Heart right ventricle (tissue), 12 donors: ENCODE measurements around the gene KRR1. TPM values are rescaled to one million over a fixed set of nuclear protein-coding genes. Genes with fewer than 3 reads are reported as not detected.

Source experiments
- polyA plus RNA-seq, 2 donors: library from polyadenylated mRNA; stranded (reverse); fragments of 200-250 nt; gene quantifications; one replicate each; pipeline ENCODE4 v1.2.3, GENCODE V29; 2013
- total RNA-seq, 10 donors: library from RNA; stranded (reverse); fragmentation: NEBNext Ultra II Directional in 3 of 10; extraction: Animal tissue kit (Norgen Biotek cat#: 25700) in 3 of 10; gene quantifications; one replicate each; pipeline versions ENCODE4 v1.2.1 to v1.2.4, GENCODE V29; 2021 to 2023
- donor health status: ischemic (EF 13 %, LVEDD 7.1; RV severe dilation, severe dysfunction).
- donor health status: healthy with polysubstance abuse.
- donor health status: DM: no; HTN: yes; CAD: no.
- donor health status: DM: no; HTN: no; CAD: no.
- donor health status: ischemic (EF 25% LVEDD 6.9; RV normal size, moderate dysfunction).
- donor health status: ischemic (EF 25% LVEDD 5.7; RV mildly dilated, moderate dysfunction).
- donor health status: healthy.
- donor health status: nonischemic (EF 11% LVEDD 7.7; RV severe dilation, severe dysfunction).
- donor health status: DM: yes; HTN: yes; CAD: no.
- donor health status: PGD.
- donor health status: ischemic (EF 29% LVEDD 5.4; RV normal size, mild dysfunction).
- donor health status: nonischemic (EF 23%, LVEDD 6.1; RV moderate dilation, normal function).

Gene KRR1
- total and polyA plus RNA-seq, 12 donors = 8.9 to 44.2 (median 32.6) TPM

Other genes starting within 250 kb of the KRR1 start
- 10 to 100 TPM; 10.3 to 16.0 (median 13.0) TPM for gene CAPS2, start 181.3 kb downstream of the KRR1 start, total RNA-seq
- gene CAPS2, start 181.3 kb downstream of the KRR1 start, polyA plus RNA-seq = 10 to 100 TPM in 1 of 2 donors, 1 to 10 TPM in 1; 1.4 to 11.0 TPM
- not detected for gene GLIPR1L1, start 176.9 kb downstream of the KRR1 start, total RNA-seq
- not detected for gene GLIPR1L1, start 176.9 kb downstream of the KRR1 start, polyA plus RNA-seq
- gene GLIPR1L2, start 120.5 kb downstream of the KRR1 start, total RNA-seq = 1 to 10 TPM in 7 of 10 donors, under 1 TPM in 3; 0.66 to 2.9 (median 1.5) TPM
- under 1 TPM; 0.80 to 0.88 TPM for gene GLIPR1L2, start 120.5 kb downstream of the KRR1 start, polyA plus RNA-seq
- gene GLIPR1, start 30.9 kb downstream of the KRR1 start, total RNA-seq = 10 to 100 TPM in 3 of 10 donors, 1 to 10 TPM in 7; 3.1 to 25.6 (median 5.1) TPM
- 1 to 10 TPM; 2.0 to 3.9 TPM for gene GLIPR1, start 30.9 kb downstream of the KRR1 start, polyA plus RNA-seq